HepG2 (cell line): ENCODE data around the gene HAUS1. TPM values are rescaled to one million over a fixed set of nuclear protein-coding genes. Genes with fewer than 3 reads are reported as not detected.
A peak's percentile ranks its signal among the peaks of the same experiment; 100 is the strongest.

Experiments
- GATA4 ChIP-seq: sonication (generic); IDR thresholded peaks from 2 replicates; pipeline ENCODE4 v1.6.1; 2016; ENCODE audit warnings: antibody characterized with exemption, low read depth, borderline replicate concordance
- HNF4G ChIP-seq, 2 experiments: sonication (generic) in 1 of 2; formaldehyde crosslinking in 1 of 2; IDR thresholded peaks; 2 replicates each; pipeline versions ENCODE4 v1.4.0 to v1.6.1; 2011 to 2020; ENCODE audit warnings: borderline replicate concordance in 2 of 2, low read depth in 2 of 2, mild to moderate bottlenecking in 2 of 2, low read length in 1 of 2, missing genetic modification reagents in 1 of 2, moderate library complexity in 1 of 2
- HNRNPH1 ChIP-seq: fragments of 200-400 bp; formaldehyde crosslinking; optimal IDR thresholded peaks from 2 replicates; pipeline ENCODE3; 2017; ENCODE audit warnings: mild to moderate bottlenecking, low read depth, low read length
- KDM1A ChIP-seq: IDR thresholded peaks from 2 replicates; pipeline ENCODE4 v1.6.1; 2016; ENCODE audit warnings: missing compliant biosample characterization
- NONO ChIP-seq, 2 experiments: fragments of 450-650 bp in 1 of 2; sonication (generic) in 1 of 2; formaldehyde crosslinking in 1 of 2; IDR thresholded peaks in 1 of 2; conservative IDR thresholded peaks in 1 of 2; 2 replicates each; pipeline versions ENCODE4 v1.6.1 to v1.8.0; 2017 to 2022; ENCODE audit warnings: mild to moderate bottlenecking in 1 of 2, missing genetic modification reagents in 1 of 2, moderate library complexity in 1 of 2
- PREB ChIP-seq: sonication (generic); formaldehyde crosslinking; IDR thresholded peaks from 2 replicates; pipeline ENCODE4 v1.4.0; 2020; ENCODE audit warnings: missing genetic modification reagents
- RAD21 ChIP-seq: fragments of 450-650 bp; formaldehyde crosslinking; IDR thresholded peaks from 2 replicates; pipeline ENCODE4 v1.5.0; 2020; ENCODE audit warnings: mild to moderate bottlenecking
- RBFOX2 ChIP-seq: fragments of 200-400 bp; formaldehyde crosslinking; IDR thresholded peaks from 2 replicates; pipeline ENCODE4 v1.6.1; 2017; ENCODE audit warnings: low read depth, mild to moderate bottlenecking, low read length
- RBM39 ChIP-seq: fragments of 200-400 bp; formaldehyde crosslinking; IDR thresholded peaks from one replicate; pipeline ENCODE4 v1.6.1; 2018; ENCODE audit warnings: antibody characterized with exemption, mild to moderate bottlenecking, low read depth, low read length; ENCODE audit not compliant: poor library complexity, severe bottlenecking
- SIN3B ChIP-seq: fragments of 150-350 bp; IDR thresholded peaks from 2 replicates; pipeline ENCODE4 v1.6.1; 2014; ENCODE audit warnings: low read length
- TAF1 ChIP-seq: sonication (generic); formaldehyde crosslinking; IDR thresholded peaks from 2 replicates; pipeline ENCODE4 v1.4.0; 2020; ENCODE audit warnings: missing genetic modification reagents
- TRIM24 ChIP-seq: sonication (generic); formaldehyde crosslinking; IDR thresholded peaks from 2 replicates; pipeline ENCODE4 v1.8.0; 2022; ENCODE audit warnings: mild to moderate bottlenecking, missing genetic modification reagents
- ZBTB14 ChIP-seq: sonication (generic); formaldehyde crosslinking; IDR thresholded peaks from 2 replicates; pipeline ENCODE4 v1.4.0; 2020; ENCODE audit warnings: missing genetic modification reagents
- ZNF121 ChIP-seq: sonication (generic); formaldehyde crosslinking; IDR thresholded peaks from 2 replicates; pipeline ENCODE4 v1.5.0; 2020; ENCODE audit warnings: mild to moderate bottlenecking, missing genetic modification reagents
- ZNF275 ChIP-seq: sonication (generic); formaldehyde crosslinking; IDR thresholded peaks from 2 replicates; pipeline ENCODE4 v1.8.0; 2022; ENCODE audit warnings: missing genetic modification reagents, mild to moderate bottlenecking, inconsistent platforms, borderline replicate concordance
- ZNF570 ChIP-seq: sonication (generic); formaldehyde crosslinking; IDR thresholded peaks from 2 replicates; pipeline ENCODE4 v1.4.0; 2020; ENCODE audit warnings: mild to moderate bottlenecking, missing genetic modification reagents, borderline replicate concordance
- polyA plus RNA-seq, 8 experiments: library from polyadenylated mRNA; depleted of rRNA in 3 of 8; stranded (reverse) in 7 of 8; unstranded in 1 of 8; fragments of >200 nt; fragmentation: Illumina TruSeq in 4 of 8; extraction: Trizol in 4 of 8; gene quantifications; 2 replicates each; pipeline versions ENCODE4 v1.2.1 to v1.2.3, GENCODE V29; 2011 to 2016; ENCODE audit warnings: low read depth in 4 of 8, missing spikeins in 1 of 8, mixed read lengths in 1 of 8; ENCODE audit not compliant: insufficient read depth in 1 of 8
- total RNA-seq, 5 experiments: library from RNA; depleted of rRNA; stranded (reverse); fragments of >200 nt; fragmentation: Illumina TruSeq; extraction: Trizol; gene quantifications; 2 replicates each; pipeline ENCODE4 v1.2.3, GENCODE V29; 2016; ENCODE audit warnings: low read depth in 1 of 5
- TF ChIP-seq, protein P1 (sequence below): sonication (generic); formaldehyde crosslinking; IDR thresholded peaks from 2 replicates; pipeline ENCODE4 v1.4.0; 2020; ENCODE audit warnings: low read depth, missing genetic modification reagents
- TF ChIP-seq, protein P2 (sequence below): sonication (generic); formaldehyde crosslinking; IDR thresholded peaks from 2 replicates; pipeline ENCODE4 v1.5.0; 2020; ENCODE audit warnings: mild to moderate bottlenecking, low read depth, missing genetic modification reagents, borderline replicate concordance
- TF ChIP-seq, protein P3 (sequence below): sonication (generic); formaldehyde crosslinking; IDR thresholded peaks from 2 replicates; pipeline ENCODE4 v1.5.1; 2020; ENCODE audit warnings: missing genetic modification reagents, mild to moderate bottlenecking, borderline replicate concordance

Gene HAUS1
- total and polyA plus RNA-seq, 2 of the 13 experiments (the other 11 are each of a cell fraction or from before 2014, with no cell fraction given): 20.6 to 59.2 TPM

- TF ChIP-seq, protein P1, sequence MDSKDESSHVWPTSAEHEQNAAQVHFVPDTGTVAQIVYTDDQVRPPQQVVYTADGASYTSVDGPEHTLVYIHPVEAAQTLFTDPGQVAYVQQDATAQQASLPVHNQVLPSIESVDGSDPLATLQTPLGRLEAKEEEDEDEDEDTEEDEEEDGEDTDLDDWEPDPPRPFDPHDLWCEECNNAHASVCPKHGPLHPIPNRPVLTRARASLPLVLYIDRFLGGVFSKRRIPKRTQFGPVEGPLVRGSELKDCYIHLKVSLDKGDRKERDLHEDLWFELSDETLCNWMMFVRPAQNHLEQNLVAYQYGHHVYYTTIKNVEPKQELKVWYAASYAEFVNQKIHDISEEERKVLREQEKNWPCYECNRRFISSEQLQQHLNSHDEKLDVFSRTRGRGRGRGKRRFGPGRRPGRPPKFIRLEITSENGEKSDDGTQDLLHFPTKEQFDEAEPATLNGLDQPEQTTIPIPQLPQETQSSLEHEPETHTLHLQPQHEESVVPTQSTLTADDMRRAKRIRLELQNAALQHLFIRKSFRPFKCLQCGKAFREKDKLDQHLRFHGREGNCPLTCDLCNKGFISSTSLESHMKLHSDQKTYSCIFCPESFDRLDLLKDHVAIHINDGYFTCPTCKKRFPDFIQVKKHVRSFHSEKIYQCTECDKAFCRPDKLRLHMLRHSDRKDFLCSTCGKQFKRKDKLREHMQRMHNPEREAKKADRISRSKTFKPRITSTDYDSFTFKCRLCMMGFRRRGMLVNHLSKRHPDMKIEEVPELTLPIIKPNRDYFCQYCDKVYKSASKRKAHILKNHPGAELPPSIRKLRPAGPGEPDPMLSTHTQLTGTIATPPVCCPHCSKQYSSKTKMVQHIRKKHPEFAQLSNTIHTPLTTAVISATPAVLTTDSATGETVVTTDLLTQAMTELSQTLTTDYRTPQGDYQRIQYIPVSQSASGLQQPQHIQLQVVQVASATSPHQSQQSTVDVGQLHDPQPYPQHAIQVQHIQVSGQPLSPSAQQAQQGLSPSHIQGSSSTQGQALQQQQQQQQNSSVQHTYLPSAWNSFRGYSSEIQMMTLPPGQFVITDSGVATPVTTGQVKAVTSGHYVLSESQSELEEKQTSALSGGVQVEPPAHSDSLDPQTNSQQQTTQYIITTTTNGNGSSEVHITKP (CRISPR knock-in tag): 0 out of 2 replicates have a peak, but pooled peaks have one; percentile 30
- TF ChIP-seq, protein P2, sequence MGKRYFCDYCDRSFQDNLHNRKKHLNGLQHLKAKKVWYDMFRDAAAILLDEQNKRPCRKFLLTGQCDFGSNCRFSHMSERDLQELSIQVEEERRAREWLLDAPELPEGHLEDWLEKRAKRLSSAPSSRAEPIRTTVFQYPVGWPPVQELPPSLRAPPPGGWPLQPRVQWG: no peak
- TF ChIP-seq ZNF570 (no peak), ZNF275 (peak; percentile 85), SIN3B (no peak), GATA4 (peak; percentile 52; the same call in 1 of the 2 replicates), HNRNPH1 (no peak), PREB (no peak), RBM39 (no peak), RBFOX2 (peak; percentile 98), TAF1 (CRISPR knock-in tag) (peak; percentile 95), HNF4G (IDR thresholded peaks at IDR 0.05; ENCODE audit: borderline replicate concordance, low read depth, low read length) (no peak), HNF4G (CRISPR knock-in tag; IDR thresholded peaks at IDR 0.05; ENCODE audit: borderline replicate concordance, low read depth) (peak; percentile 58; the same call in 1 of the 2 replicates), RAD21 (peak; percentile 42), NONO (IDR thresholded peaks at IDR 0.05) (no peak), NONO (CRISPR knock-in tag; conservative IDR thresholded peaks at IDR 0.05) (peak; percentile 87), ZNF121 (CRISPR knock-in tag) (peak; percentile 51), KDM1A (no peak), ZBTB14 (CRISPR knock-in tag) (no peak), TRIM24 (no peak)
- TF ChIP-seq, protein P3, sequence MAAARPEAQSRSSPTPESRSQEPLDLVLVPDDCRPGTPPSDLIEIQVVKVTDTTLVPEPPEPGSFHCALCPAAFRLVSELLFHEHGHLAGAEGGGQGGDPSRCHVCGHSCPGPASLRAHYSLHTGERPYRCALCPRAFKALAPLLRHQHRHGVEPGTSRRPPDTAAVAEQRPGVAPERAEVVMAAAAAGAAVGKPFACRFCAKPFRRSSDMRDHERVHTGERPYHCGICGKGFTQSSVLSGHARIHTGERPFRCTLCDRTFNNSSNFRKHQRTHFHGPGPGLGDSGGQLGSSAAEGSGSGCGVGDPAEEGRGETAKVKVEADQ: peak; percentile 93
Observed at GRCh38 chr18:46097801-46098615, 6.2 kb upstream of the HAUS1 start, which contains the start of gene ATP5F1A (continued).
